ENCODE results near the gene CPS1. TPM values are rescaled to one million over a fixed set of nuclear protein-coding genes. Genes with fewer than 3 reads are reported as not detected.

CPS1 gene
- total and polyA plus RNA-seq, 2 of the 4 experiments (the other 2 are of a cell fraction): 5.4 to 20.1 TPM

GRCh38 chr2:210544007-210544590 lies 12.3 kb upstream of the CPS1 start:
- Histone ChIP-seq H2BK5ac (ENCODE audit: low read depth, low read length, poor library complexity, severe bottlenecking) (no peak overlapping the region), H3K36me3 (ENCODE audit: control insufficient read depth, insufficient read depth, low read length) (no peaks in the 10 kb centered on the region), H3K9me3 (ENCODE audit: control insufficient read depth, insufficient read depth, low read length) (no peaks in the 10 kb centered on the region), H3K27me3 (ENCODE audit: control insufficient read depth, insufficient read depth, low read length) (no peaks in the 10 kb centered on the region), H2AFZ (replicated peaks; ENCODE audit: low read length, poor library complexity) (no peak overlapping the region), H3K4me1 (ENCODE audit: control insufficient read depth, insufficient read depth, low read length) (no peaks in the 10 kb centered on the region), H2BK120ac (ENCODE audit: low read depth, low read length) (no peak overlapping the region), H3K14ac (replicated peaks; ENCODE audit: low read depth, low read length) (no peak overlapping the region), H4K20me1 (ENCODE audit: insufficient read depth, low read length) (no peaks in the 10 kb centered on the region), H3K9me1 (ENCODE audit: insufficient read depth, low read length) (no peaks in the 10 kb centered on the region), H2BK15ac (ENCODE audit: low read depth, low read length) (no peak overlapping the region), H2AK9ac (replicated peaks; ENCODE audit: low read depth, low read length, poor library complexity) (no peak overlapping the region), H3K79me1 (ENCODE audit: low read depth in 1 of 2, low read length in 2 of 2) (no peaks in the 10 kb centered on the region), H4K91ac (ENCODE audit: insufficient read depth, low read depth, low read length) (no peak overlapping the region), H3K27ac (ENCODE audit: insufficient read depth, low read length) (no peak overlapping the region), H4K8ac (ENCODE audit: low read depth in 2 of 2, low read length in 2 of 2) (no peak overlapping the region), H3K4me3 (ENCODE audit: insufficient read depth, low read depth, low read length) (no peak overlapping the region), H3K18ac (ENCODE audit: low read depth, low read length) (no peak overlapping the region), H2BK20ac (ENCODE audit: low read depth, low read length) (no peak overlapping the region), H3K56ac (ENCODE audit: extremely low read depth, insufficient read depth, low read length) (no peak overlapping the region), H3K4ac (ENCODE audit: low read depth, low read length) (no peak overlapping the region), H3K4me2 (ENCODE audit: low read depth, low read length) (no peak overlapping the region), H3K23ac (ENCODE audit: low read depth, low read length) (no peak overlapping the region), H4K5ac (ENCODE audit: low read depth, low read length) (no peak overlapping the region), H2AK5ac (ENCODE audit: low read depth, low read length) (no peak overlapping the region), H3K9ac (ENCODE audit: low read depth, low read length) (no peak overlapping the region)
- POLR2A ChIA-PET (ENCODE audit: unreplicated experiment): no interaction called here
- intact Hi-C loops (cut with micrococcal nuclease): no loop called here
- BruUV-seq (replicated peaks): no TSS peak
- DNase-seq: no peak
- in situ Hi-C loops (cut with MboI; ENCODE audit: low sequenced_read_pairs): no loop called here
- CTCF ChIA-PET: no interaction called here
- 83% methylated on average over 1 of the region's 3 CpGs; no CpG with 5 or more reads in 1 of the 2 experiments for WGBS, 2 experiments (ENCODE audit: extremely low coverage in 2 of 2, insufficient read length in 1 of 2)
- dilution Hi-C loops (cut with HindIII; ENCODE audit: low sequenced_read_pairs, unreplicated experiment): no loop called here
- no peak for ATAC-seq (ENCODE audit: low read depth)
- TF ChIP-seq SMC3 (IDR thresholded peaks at IDR 0.05; ENCODE audit: low read depth, low read length) (no peak), MAZ (IDR thresholded peaks at IDR 0.05; ENCODE audit: borderline replicate concordance, low read depth, low read length) (no peak), CEBPB (IDR thresholded peaks at IDR 0.05; ENCODE audit: low read depth, low read length) (no peak), POLR2A (IDR thresholded peaks at IDR 0.05; ENCODE audit: low read depth, low read length) (no peak), MAFK (IDR thresholded peaks at IDR 0.05; ENCODE audit: low read depth, low read length) (no peak), CHD1 (IDR thresholded peaks at IDR 0.05; ENCODE audit: low read depth, low read length) (no peak), ELK1 (IDR thresholded peaks at IDR 0.05; ENCODE audit: borderline replicate concordance, low read depth, low read length) (no peak), MXI1 (IDR thresholded peaks at IDR 0.05; ENCODE audit: borderline replicate concordance, low read depth, low read length) (no peak), USF2 (IDR thresholded peaks at IDR 0.05; ENCODE audit: low read depth, low read length) (no peak), BHLHE40 (IDR thresholded peaks at IDR 0.05; ENCODE audit: low read depth, low read length) (no peak), RAD21 (IDR thresholded peaks at IDR 0.05; ENCODE audit: low read length) (no peak), NFE2L2 (IDR thresholded peaks at IDR 0.05; ENCODE audit: low read depth, low read length) (no peak), CTCF (conservative IDR thresholded peaks at IDR 0.05; ENCODE audit: low read depth, low read length) (no peak), FOS (IDR thresholded peaks at IDR 0.05; ENCODE audit: low read depth, low read length) (no peak), RFX5 (IDR thresholded peaks at IDR 0.05; ENCODE audit: low read depth, low read length) (no peak), RCOR1 (IDR thresholded peaks at IDR 0.05; ENCODE audit: insufficient replicate concordance, low read length) (no peak)

Measured in IMR-90 (cell line).